ENCODE results near the gene SHMT1. TPM values are rescaled to one million over a fixed set of nuclear protein-coding genes. Genes with fewer than 3 reads are reported as not detected.

SHMT1 gene
- polyA plus RNA-seq, 1 donor (not counting 4 experiments of a cell fraction or from before 2014, with no cell fraction given) = 15.7 TPM

- no peaks in the 10 kb centered on the region for H3K9me3 ChIP-seq (ENCODE audit: control insufficient read depth, low read depth, low read length)
- H3K79me2 ChIP-seq (ENCODE audit: control insufficient read depth, insufficient read depth, low read length) = peaks cover 4% of the 10 kb centered on the region
- DNase-seq (ENCODE audit: low read depth, low spot score) (no peak), FAIRE-seq (no peak)
- no peaks in the 10 kb centered on the region for H3K36me3 ChIP-seq (ENCODE audit: control insufficient read depth in 2 of 2, extremely low read depth in 1 of 2, insufficient read depth in 2 of 2, low read length in 2 of 2)
- no peaks in the 10 kb centered on the region for H4K20me1 ChIP-seq (ENCODE audit: control insufficient read depth, extremely low read depth, insufficient read depth, low read length)
- no peaks in the 10 kb centered on the region for H3K27me3 ChIP-seq (ENCODE audit: control insufficient read depth, extremely low read depth, insufficient read depth, low read length)
- dilution Hi-C loops (cut with MboI; ENCODE audit: extremely low pct_ligation_motif_present, low sequenced_read_pairs) = no loop called here
- H3K9me1 ChIP-seq (ENCODE audit: control insufficient read depth, extremely low read depth, insufficient read depth, low read length) = no peaks in the 10 kb centered on the region
- H3K4me1 ChIP-seq (ENCODE audit: control insufficient read depth, extremely low read depth, insufficient read depth, low read length) = peaks cover 7% of the 10 kb centered on the region
- H3K4me2 ChIP-seq (ENCODE audit: control insufficient read depth, extremely low read depth, insufficient read depth, low read depth, low read length) = no peak overlapping the region
- no peak overlapping the region for H3K27ac ChIP-seq (ENCODE audit: control insufficient read depth, insufficient read depth, low read length)
- H2AFZ ChIP-seq (ENCODE audit: control insufficient read depth, low read length) = no peak overlapping the region
- TF ChIP-seq EZH2 (IDR thresholded peaks at IDR 0.05; ENCODE audit: low read length) (no peak), CTCF (optimal IDR thresholded peaks at IDR 0.05 in 1 of 3, IDR thresholded peaks at IDR 0.05 in 1 of 3, conservative IDR thresholded peaks at IDR 0.05 in 1 of 3; ENCODE audit: extremely low read depth in 1 of 3, insufficient read depth in 2 of 3, low read length in 3 of 3) (no peak)
- H3K9ac ChIP-seq (ENCODE audit: control insufficient read depth, extremely low read depth, insufficient read depth, low read length) = no peak overlapping the region
- H3K4me3 ChIP-seq (ENCODE audit: control insufficient read depth in 2 of 3, extremely low read depth in 1 of 3, insufficient read depth in 2 of 3, low read depth in 1 of 3, low read length in 3 of 3) = no peak overlapping the region
Observed at GRCh38 chr17:18364166-18364565, 816 bp upstream of the SHMT1 start.

- H3K9ac ChIP-seq (ENCODE audit: control insufficient read depth, extremely low read depth, insufficient read depth, low read length) = peak overlapping the region; percentile 78
- no peaks in the 10 kb centered on the region for H3K36me3 ChIP-seq (ENCODE audit: control insufficient read depth in 2 of 2, extremely low read depth in 1 of 2, insufficient read depth in 2 of 2, low read length in 2 of 2)
- no peak for TF ChIP-seq EZH2 (IDR thresholded peaks at IDR 0.05; ENCODE audit: low read length)
- TF ChIP-seq CTCF (optimal IDR thresholded peaks at IDR 0.05 in 1 of 3, IDR thresholded peaks at IDR 0.05 in 1 of 3, conservative IDR thresholded peaks at IDR 0.05 in 1 of 3; ENCODE audit: extremely low read depth in 1 of 3, insufficient read depth in 2 of 3, low read length in 3 of 3) = no peak
- H3K27ac ChIP-seq (ENCODE audit: control insufficient read depth, insufficient read depth, low read length) = peak overlapping the region; percentile 60
- H3K4me2 ChIP-seq (ENCODE audit: control insufficient read depth, extremely low read depth, insufficient read depth, low read depth, low read length) = peak overlapping the region; percentile 75
- H3K79me2 ChIP-seq (ENCODE audit: control insufficient read depth, insufficient read depth, low read length) = peaks cover 4% of the 10 kb centered on the region
- H3K9me1 ChIP-seq (ENCODE audit: control insufficient read depth, extremely low read depth, insufficient read depth, low read length) = no peaks in the 10 kb centered on the region
- dilution Hi-C loops (cut with MboI; ENCODE audit: extremely low pct_ligation_motif_present, low sequenced_read_pairs) = no loop called here
- no peaks in the 10 kb centered on the region for H4K20me1 ChIP-seq (ENCODE audit: control insufficient read depth, extremely low read depth, insufficient read depth, low read length)
- peaks cover 7% of the 10 kb centered on the region for H3K4me1 ChIP-seq (ENCODE audit: control insufficient read depth, extremely low read depth, insufficient read depth, low read length)
- H3K9me3 ChIP-seq (ENCODE audit: control insufficient read depth, low read depth, low read length) = no peaks in the 10 kb centered on the region
- FAIRE-seq = no peak
- H3K4me3 ChIP-seq (ENCODE audit: control insufficient read depth in 2 of 3, extremely low read depth in 1 of 3, insufficient read depth in 2 of 3, low read depth in 1 of 3, low read length in 3 of 3) = peak overlapping the region; percentile 82 to 96 (median 86)
- peak overlapping the region; percentile 83 for H2AFZ ChIP-seq (ENCODE audit: control insufficient read depth, low read length)
- no peak for DNase-seq (ENCODE audit: low read depth, low spot score)
- H3K27me3 ChIP-seq (ENCODE audit: control insufficient read depth, extremely low read depth, insufficient read depth, low read length) = no peaks in the 10 kb centered on the region
Observed at GRCh38 chr17:18362698-18363100, 651 bp downstream of the SHMT1 start.
